Stimulated activated CD8-positive, alpha-beta memory T cell treated with anti-CD3 and anti-CD28 coated beads, Interleukin-15, amount 100 ng/mL, for 4 hours (primary cell): ENCODE data around the gene TM7SF3.
A peak's percentile ranks its signal among the peaks of the same experiment; 100 is the strongest.
"Not testable (repeated sequence)": the region's sequence is repeated elsewhere in the genome, so short reads cannot be mapped to it uniquely, and the experiment has no call there.

Experiments
- DNase-seq, 2 donors: peaks; one replicate each; pipeline ENCODE4 v3.0.0-alpha.2; 2020; ENCODE audit warnings: low read depth in 2 of 2

TM7SF3 gene, protein sequence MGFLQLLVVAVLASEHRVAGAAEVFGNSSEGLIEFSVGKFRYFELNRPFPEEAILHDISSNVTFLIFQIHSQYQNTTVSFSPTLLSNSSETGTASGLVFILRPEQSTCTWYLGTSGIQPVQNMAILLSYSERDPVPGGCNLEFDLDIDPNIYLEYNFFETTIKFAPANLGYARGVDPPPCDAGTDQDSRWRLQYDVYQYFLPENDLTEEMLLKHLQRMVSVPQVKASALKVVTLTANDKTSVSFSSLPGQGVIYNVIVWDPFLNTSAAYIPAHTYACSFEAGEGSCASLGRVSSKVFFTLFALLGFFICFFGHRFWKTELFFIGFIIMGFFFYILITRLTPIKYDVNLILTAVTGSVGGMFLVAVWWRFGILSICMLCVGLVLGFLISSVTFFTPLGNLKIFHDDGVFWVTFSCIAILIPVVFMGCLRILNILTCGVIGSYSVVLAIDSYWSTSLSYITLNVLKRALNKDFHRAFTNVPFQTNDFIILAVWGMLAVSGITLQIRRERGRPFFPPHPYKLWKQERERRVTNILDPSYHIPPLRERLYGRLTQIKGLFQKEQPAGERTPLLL

DNA sequence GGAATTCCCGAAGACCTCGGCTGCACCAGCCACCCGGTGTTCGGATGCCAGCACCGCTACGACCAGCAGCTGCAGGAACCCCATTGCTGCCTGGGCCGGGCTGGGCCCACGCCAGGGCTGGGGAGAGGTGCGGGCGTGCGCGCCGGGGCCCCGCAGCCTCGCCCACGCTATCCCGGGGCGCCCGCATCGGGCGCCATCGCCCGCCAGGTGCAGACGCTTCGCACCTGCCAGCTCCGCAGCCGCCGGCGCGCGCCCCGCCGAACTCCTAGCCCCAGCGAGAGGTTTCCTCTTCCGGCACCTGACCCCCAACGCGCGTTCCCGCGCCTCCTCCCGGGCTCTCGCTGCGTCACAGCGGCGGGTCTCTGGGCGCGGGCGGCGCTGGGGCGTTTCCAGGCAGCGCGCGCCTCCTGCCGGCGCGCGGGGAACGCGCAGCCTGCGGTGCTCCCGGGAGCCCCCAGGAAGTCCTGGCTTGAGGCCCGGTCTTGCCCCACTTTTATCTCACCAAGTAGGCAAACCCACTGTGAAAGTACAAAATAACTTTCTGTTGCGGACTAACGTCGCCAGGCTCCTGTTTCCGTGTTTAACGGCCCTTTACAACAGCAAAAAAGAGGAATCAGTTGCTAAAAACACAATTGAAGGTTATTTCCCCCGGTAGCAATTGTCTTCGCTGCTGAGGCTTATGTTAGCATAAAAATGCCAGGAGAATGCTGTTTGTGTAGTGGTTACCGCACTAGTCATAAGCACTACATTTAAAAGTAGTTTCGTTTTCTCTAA is at the start of gene TM7SF3:
Gene TM7SF3 (minus strand): TSS at position 300 of the 774 bp plus-strand sequence. CDS start 216 bp downstream, at position 84.
- DNase-seq, result peak; percentile 87 to 90

DNA sequence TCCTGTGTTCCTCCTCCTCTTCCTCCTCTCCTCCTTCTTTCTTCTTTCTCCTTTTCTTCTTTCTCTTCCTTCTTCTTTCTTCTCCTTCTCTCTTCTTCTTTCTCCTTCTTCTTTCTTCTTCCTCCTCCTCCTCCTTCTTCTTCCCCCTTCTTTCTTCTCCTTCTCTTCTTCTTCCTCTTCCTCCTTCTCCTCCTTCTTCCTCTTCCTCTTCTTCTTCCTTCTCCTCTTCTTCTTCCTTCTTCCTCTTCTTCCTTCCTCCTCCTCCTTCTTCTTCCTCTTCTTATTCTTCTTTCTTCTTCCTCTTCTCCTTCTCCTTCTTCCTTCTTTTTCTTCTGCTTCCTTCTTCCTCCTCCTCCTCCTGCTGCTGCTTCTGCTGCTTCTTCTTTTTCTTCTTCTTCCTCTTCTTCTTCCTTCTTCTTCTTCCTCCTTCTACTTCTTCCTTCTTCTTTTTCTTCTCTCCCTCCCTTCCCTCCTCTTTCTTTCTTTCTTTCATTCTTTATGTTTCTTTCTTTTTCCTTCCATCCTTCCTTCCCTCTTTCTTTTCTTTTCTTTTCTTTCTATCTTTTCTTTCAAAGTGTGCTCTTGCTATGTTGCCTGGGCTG is 49.2 kb upstream of the TM7SF3 start:
- DNase-seq, result no peak

DNA sequence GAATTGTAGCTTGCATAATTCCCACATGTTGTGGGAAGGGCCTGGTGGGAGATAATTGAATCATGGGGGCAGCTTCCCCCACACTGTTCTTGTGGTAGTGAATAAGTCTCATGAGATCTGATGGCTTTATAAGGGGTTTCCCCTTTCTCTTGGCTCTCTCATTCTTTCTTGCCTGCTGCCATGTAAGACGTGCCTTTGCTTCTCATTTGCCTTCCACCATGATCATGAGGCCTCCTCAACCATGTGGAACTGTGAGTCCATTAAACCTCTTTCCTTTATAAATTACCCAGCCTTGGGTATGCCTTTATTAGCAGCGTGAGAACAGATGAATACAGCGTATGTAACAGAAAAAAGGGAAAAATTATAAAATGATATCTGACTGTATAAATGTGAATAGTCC is 47.1 kb upstream of the TM7SF3 start:
- no peak for DNase-seq

DNA sequence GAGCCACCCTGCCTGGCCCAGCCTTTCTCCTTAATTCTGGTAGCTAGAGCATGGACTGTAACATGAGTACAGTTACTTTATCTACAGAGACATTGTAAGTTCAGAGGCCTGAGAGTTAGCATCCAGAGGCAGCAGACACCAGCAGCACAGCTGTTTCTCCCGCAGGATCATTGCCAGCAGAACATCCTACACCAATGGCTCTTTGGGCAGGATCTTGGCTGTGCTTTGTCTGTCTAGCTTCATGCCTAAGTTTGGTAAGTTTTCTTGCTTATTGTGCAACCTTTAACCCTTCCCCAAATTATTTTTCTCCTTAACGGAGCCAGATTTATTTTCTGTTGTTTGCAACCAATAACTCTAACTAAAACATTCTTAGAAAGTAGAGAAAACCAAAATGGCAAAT is 46.6 kb upstream of the TM7SF3 start:
- no peak for DNase-seq

DNA sequence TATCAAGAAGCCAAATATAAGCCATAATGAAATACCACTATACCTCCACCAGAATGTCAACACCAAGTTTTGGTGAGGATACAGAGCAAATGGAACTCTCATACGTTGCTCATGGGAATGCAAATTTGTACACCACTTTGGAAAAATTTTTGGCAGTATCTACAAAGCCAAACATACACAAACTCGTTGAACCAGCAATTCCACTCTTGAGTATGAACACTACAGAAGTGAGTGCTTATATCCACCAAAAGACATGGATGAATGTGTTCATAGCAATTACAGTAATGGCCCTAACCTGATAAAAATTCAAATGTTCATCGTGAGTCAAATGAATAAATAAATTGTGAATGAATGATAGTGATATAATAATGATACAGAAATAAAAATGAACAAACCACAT is 43.4 kb upstream of the TM7SF3 start:
- DNase-seq, result no peak

DNA sequence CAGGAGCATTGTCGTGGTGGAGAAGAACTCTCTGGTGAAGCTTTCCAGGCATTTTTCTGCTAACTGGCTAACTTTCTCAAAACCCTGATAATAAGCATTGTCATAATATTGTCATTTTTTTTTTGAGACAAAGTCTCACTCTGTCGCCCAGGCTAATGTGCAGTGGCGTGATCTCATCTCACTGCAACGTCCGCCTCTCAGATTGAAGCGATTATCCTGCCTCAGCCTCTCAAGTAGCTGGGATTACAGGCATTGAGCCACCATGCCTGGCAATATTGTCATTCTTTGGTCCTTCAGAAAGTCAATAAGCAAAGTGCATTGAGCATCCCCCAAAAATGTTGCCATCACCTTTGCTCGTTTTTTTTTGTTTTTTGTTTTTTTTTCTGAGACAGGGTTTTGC is 41.8 kb upstream of the TM7SF3 start:
- DNase-seq, result no peak

DNA sequence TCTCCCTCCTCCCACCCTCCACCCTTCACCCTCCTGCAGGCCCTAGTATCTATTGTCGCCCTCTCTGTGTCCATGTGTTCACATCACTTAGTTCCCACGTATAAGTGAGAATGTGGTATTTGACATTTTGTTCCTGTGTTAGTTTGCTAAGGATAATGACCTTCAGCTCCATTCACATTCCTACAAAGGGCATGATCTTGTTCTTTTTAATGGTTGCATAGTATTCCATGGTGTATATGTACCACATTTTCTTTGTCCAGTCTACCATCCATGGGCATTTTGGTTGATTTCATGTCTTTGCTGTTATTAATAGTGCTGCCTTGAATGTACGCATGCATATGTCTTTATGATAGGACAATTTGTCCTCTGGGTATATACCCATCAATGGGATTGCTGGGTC is 38.6 kb upstream of the TM7SF3 start:
- no peak for DNase-seq

DNA sequence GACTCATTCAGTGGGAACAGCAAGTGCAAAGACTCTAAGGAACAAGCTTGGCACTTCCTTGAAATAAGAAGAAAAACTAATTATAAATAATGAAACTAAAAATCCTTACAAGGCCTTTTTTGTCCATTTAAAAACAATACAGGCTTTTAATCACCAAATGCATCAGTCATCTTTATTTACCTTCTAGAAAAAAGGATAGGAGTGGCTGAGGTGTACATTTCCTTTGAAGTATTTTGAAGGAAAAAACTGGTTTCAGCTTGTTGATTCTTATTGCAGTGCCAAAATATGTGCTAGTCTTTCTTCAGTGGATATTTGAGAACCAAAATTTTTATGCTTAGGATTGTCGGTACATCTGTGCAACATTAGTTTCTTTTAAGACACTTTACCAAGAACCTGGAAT is 38.0 kb upstream of the TM7SF3 start:
- DNase-seq, result no peak

DNA sequence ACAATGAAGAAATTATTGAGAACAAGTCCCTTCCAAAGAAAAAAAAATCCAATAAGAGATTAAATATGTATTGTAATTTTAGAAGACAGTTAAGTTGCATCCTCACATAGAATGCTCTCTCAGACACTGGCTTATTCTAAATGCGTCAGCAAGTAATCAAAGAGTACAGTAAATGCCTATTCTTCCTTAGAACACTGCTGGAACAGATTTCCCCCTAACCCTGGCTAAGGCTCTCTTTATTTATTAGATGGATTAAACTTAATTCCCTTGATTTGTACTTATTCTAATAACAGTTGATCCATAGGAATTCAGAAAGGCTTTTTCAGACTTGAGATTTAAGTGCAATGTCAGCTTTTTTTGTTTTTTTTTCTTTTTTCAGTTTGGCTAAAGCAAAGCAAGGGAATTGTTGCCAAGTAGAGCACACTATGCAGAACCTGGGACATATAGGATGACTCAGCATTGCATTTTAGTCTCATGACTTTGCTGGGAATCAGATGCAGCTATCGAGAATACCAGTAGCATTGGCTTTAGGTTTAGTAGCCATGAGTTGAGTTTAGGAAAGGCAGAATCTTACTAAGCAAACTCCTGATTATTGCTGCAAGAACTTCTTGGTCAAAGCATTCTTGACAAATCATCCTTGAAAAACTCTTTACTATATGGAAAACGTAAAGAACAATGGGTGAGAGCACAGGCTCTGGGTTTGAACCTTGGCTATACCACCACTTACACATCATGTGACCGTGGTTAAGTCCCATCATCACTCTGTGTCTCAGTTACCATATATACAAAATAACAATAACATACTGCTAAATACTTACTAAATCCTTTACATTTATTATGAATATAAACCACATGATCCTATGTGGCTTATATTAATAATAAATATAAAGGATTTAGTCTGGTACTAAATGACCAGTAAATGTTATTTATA is 34.9 kb upstream of the TM7SF3 start:
- DNase-seq, result no peak

DNA sequence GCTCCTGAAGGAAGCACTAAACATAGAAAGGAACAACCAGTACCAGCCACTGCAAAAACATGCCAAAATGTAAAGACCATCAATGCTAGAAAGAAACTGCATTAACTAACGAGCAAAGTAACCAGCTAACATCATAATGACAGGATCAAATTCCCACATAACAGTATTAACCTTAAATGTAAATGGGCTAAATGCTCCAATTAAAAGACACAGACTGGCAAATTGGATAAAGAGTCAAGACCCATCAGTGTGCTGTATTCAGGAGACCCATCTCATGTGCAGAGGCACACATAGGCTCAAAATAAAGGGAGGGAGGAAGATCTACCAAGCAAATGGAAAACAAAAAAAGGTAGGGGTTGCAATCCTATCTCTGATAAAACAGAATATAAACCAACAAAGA is 27.8 kb upstream of the TM7SF3 start:
- not testable (repeated sequence) for DNase-seq

DNA sequence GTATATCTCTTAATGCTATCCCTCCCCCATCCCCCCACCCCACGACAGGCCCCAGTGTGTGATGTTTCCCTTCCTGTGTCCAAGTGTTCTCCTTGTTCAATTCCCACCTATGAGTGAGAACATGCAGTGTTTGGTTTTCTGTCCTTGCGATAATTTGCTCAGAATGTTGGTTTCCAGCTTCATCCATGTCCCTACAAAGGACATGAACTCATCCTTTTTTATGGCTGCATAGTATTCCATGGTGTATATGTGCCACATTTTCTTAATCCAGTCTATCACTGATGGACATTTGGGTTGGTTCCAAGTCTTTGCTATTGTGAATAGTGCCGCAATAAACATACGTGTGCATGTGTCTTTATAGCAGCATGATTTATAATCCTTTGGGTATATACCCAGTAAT is 26.5 kb upstream of the TM7SF3 start:
- DNase-seq, result not testable (repeated sequence)

DNA sequence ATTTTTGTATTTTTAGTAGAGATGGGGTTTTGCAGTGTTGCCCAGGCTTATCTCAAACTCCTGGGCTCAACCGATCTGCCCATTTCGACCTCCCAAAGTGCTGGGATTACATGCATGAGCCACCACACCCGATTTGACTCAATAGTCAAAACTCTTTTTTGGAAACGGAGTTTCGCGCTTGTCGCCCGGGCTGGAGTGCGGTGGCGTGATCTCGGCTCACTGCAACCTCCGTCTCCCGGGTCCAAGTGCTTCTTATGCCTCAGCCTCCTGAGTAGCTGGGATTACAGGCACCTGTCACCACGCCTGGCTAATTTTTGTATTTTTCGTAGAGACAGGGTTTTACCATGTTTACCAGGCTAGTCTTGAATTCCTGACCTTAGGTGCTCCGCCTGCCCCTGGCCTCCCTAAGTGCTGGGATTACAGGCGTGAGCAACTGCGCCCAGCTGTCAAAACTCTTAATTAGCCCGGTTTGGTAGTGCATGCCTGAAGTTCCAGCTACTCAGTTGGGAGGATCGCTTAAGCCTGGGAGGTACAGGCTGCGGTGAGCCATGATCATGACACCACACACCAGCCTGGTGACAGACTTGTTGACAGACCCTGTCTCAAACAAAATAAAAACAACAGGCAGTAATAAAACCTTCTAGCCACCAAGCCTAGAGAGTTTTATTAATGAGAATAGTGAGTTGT is 20.6 kb upstream of the TM7SF3 start:
- no peak for DNase-seq

DNA sequence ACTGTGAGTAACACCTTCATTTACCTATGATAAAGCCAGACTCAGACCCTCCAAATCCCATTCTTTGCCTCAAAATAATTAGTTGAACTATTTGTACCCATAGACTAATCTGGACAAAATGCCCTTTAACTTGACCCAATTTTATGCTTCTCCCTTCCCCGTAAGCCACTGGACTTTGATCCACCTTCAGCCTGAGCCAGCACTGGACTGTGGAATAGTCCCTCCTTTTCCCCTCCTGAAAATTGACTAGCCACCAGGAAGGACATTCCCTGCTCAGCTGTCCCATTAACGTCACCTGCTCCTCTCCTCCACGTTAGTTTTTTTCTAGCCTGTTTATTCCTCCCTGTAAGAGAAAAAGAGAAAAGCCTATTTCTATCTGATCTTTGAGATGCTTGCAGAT is 18.5 kb upstream of the TM7SF3 start:
- no peak for DNase-seq

DNA sequence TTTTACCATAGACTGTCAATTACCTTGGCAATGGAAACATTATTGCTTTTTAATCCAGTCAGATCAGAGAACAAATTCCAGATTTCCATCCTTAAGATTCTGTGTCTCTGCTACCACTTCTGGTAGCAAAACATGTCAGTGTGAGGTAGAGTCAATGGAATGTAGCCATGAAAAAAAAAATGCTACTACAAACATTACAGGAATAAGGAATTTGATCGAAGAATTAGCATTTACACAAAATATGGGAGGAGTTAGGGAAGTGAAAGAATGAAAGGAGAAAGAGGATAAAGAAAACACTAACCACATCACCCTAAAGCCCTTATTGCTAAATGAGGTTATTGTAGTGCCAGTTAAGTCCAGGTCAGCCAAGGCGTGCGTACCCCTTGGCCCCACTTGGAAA is 17.3 kb upstream of the TM7SF3 start:
- no peak for DNase-seq

DNA sequence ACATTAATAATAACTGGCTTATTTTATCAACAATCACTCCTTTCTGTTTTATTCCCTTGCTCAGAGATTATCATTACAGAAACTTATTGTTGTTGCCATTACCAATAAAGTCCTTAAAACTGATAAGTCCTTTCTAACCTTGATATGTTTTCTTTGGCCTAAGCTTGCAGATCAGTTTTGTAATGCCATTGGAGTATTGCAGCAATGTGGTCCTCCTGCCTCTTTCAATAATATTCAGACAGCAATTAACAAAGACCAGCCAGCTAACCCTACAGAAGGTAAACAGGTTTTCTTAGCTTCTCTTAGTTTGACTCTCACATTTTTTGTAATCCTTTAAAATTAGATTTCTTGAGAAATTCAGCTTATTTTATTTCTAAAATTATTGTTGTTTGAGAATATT is 12.1 kb upstream of the TM7SF3 start:
- no peak for DNase-seq

DNA sequence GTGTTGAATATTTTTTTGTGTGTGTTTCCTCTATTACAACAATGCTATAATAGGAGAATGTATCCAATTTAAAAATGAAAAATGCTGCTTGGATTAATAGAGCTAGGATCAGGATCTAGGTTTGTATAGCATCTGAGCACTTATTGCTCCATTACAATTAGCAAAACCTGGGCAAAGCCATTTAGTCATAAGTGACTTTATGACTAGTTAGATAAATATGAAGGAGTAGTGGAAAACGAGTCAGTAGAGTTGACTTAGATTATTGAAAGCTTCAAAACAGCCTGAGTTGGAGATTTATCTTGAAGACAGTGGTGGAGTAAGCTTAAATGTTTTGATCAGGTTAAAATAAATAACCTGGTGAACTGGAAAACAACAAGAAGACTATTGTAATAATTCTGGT is 10.9 kb upstream of the TM7SF3 start:
- DNase-seq, result no peak

DNA sequence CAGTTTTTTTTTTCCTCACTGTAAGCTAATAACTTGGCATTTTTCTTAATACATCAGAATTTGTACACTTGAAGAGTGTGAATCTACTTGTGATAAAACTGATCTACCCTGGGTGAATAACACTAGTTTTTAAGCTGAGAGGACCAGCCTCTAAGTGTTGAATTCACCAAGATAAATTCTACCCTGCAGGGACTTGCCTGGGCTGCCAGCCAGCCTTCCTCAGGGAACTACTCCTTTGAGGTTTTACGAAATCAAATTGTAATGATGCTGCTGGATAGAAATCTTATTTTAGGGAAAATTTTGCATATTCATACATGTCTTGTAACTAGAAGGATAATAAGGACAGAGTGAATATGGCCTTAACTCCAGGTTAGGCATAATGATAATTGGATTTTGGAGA is 10.1 kb upstream of the TM7SF3 start:
- no peak for DNase-seq

DNA sequence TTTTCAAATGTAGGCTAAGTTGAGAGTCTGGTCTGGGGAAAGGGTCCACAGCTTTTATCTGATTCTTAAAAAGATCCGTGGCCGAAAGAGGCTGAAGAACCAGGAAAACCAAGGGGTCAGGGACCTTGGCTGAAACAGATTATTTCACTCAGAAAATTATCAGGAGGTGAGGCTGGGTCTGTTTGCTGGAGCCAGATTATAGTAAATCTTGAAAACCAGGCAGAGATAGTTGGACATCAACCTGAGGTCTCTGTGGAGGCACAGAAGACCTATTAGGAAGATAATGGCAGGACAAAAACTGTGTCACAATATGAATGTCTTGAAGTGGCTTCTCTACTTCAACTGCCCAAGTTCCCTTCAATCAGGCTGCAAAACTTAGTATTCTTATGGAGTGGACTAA is 6.6 kb upstream of the TM7SF3 start:
- no peak for DNase-seq

DNA sequence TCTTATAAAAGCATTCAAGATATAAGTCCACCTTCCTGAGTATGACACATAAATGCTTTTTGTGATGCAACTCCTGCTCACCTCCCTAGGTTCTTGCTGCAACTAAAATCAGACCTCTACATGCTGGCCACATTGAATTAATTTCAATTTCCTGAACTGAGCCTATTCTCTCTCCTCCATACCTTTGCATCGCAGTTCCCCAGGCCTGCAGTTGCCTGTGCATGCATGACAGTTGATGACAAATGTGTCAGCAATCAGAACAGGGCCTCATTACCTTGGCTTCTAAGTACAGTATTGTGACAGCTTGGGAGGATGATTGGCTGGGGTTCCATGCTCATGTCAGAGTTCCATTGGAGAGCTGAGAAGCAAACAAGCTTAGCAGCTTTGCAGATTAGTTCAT is 3.9 kb upstream of the TM7SF3 start:
- no peak for DNase-seq

DNA sequence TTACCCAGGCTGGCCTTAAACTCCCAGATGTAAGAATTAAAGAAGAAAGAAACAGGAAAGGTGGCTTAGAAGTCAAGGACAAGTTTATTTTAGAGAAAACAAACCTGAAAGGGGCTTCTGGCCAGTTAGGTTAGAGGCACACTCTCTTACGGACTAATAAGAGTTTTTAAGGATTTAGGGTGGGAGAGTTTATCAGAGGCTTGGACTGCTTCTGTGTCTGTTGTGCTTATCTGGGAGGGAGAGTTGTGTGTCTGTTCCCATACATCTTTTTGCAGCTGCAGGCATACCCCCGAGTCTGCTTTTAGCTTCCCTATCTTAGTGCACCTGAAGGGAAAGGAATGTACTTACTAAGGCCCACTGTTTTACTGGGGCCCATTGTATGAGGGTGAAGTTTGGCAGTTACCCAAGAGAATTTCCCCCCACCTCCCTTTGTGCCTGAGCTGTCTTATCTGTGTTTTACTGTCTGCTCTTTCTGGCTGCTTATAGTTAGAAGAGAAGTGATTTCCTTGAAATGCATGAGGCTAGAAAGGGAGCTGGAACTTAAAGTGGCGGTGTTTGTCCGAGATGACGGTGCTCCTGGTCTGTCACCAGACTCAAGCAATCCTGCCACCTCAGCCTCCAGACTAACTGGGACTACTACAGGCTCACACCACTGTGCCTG is 3.1 kb upstream of the TM7SF3 start:
- not testable (repeated sequence) for DNase-seq
